Measurements from ENCODE around the gene PLA2G6. TPM values are rescaled to one million over a fixed set of nuclear protein-coding genes. Genes with fewer than 3 reads are reported as not detected.
"Not testable (repeated sequence)": the region's sequence is repeated elsewhere in the genome, so short reads cannot be mapped to it uniquely, and the experiment has no call there.

PLA2G6 gene
- total RNA-seq, 1 experiment from 2014 or later, result 36.0 TPM

GRCh38 chr22:38118182-38118581 is 63.4 kb downstream of the PLA2G6 start:
- ChIA-PET RAD21 (ENCODE audit: low non-redundant PET in 1 of 2, low total read pairs in 2 of 2, uncharacterized antibody in 2 of 2, unreplicated experiment in 2 of 2) (no interaction called here), POLR2A (interaction anchor here (1.4 kb wide), 1 partner anchor 84 kb away, joined by 3 read pairs; the partner anchor contains the start of gene MAFF), CTCF (no interaction called here)
- no peaks in the 10 kb centered on the region for H3K9me3 ChIP-seq (ENCODE audit: control insufficient read depth in 1 of 2, insufficient read depth in 1 of 2, low read depth in 1 of 2, low read length in 2 of 2)
- no peaks in the 10 kb centered on the region for H3K79me2 ChIP-seq (ENCODE audit: insufficient read depth, low read length)
- intact Hi-C loops (cut with micrococcal nuclease), result loop anchor here (10.0 kb wide), 1 partner anchor 107 kb away; no protein-coding TSS in a partner anchor
- H3K27ac ChIP-seq (ENCODE audit: low read depth, low read length), result no peak overlapping the region
- TF ChIP-seq REST (IDR thresholded peaks at IDR 0.05; ENCODE audit: low read depth), result no peak
- TF ChIP-seq CEBPB (IDR thresholded peaks at IDR 0.05; ENCODE audit: low read depth), result no peak
- no peak for TF ChIP-seq ZBTB33 (IDR thresholded peaks at IDR 0.05; ENCODE audit: extremely low read depth, insufficient replicate concordance, low read length)
- TF ChIP-seq FOSL1 (IDR thresholded peaks at IDR 0.05; ENCODE audit: low read depth), result no peak
- TF ChIP-seq ELF1 (IDR thresholded peaks at IDR 0.05; ENCODE audit: borderline replicate concordance, low read depth), result no peak
- no peak for TF ChIP-seq RAD21 (IDR thresholded peaks at IDR 0.05; ENCODE audit: low read depth)
- TF ChIP-seq SRF (IDR thresholded peaks at IDR 0.05; ENCODE audit: low read depth), result no peak
- no peak for TF ChIP-seq ATF3 (IDR thresholded peaks at IDR 0.05)
- TF ChIP-seq ZNF274 (IDR thresholded peaks at IDR 0.05; ENCODE audit: low read depth, low read length), result no peak
- no peak for TF ChIP-seq EZH2 (IDR thresholded peaks at IDR 0.05)
- no peak for TF ChIP-seq TCF7L2 (IDR thresholded peaks at IDR 0.05; ENCODE audit: borderline replicate concordance, extremely low read depth, insufficient read depth, insufficient read length)
- TF ChIP-seq, protein P1, sequence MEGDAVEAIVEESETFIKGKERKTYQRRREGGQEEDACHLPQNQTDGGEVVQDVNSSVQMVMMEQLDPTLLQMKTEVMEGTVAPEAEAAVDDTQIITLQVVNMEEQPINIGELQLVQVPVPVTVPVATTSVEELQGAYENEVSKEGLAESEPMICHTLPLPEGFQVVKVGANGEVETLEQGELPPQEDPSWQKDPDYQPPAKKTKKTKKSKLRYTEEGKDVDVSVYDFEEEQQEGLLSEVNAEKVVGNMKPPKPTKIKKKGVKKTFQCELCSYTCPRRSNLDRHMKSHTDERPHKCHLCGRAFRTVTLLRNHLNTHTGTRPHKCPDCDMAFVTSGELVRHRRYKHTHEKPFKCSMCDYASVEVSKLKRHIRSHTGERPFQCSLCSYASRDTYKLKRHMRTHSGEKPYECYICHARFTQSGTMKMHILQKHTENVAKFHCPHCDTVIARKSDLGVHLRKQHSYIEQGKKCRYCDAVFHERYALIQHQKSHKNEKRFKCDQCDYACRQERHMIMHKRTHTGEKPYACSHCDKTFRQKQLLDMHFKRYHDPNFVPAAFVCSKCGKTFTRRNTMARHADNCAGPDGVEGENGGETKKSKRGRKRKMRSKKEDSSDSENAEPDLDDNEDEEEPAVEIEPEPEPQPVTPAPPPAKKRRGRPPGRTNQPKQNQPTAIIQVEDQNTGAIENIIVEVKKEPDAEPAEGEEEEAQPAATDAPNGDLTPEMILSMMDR (IDR thresholded peaks at IDR 0.05 in 2 of 3, conservative IDR thresholded peaks at IDR 0.05 in 1 of 3; ENCODE audit: borderline replicate concordance in 1 of 3, insufficient read depth in 1 of 3, low read depth in 2 of 3, low read length in 2 of 3), result no peak
- no peaks in the 10 kb centered on the region for H4K20me1 ChIP-seq (ENCODE audit: insufficient read depth)
- H3K4me3 ChIP-seq (replicated peaks in 1 of 2; ENCODE audit: low read depth in 1 of 2, low read length in 2 of 2), result no peak overlapping the region
- H2AFZ ChIP-seq (ENCODE audit: low read depth, low read length, poor library complexity, severe bottlenecking), result no peak overlapping the region
- ATAC-seq (no peak), DNase-seq (ENCODE audit: low read depth, low spot score) (no peak)
- no peak overlapping the region for H3K9ac ChIP-seq (ENCODE audit: low read length)
- H3K36me3 ChIP-seq (ENCODE audit: control insufficient read depth in 1 of 2, insufficient read depth in 2 of 2, low read length in 2 of 2), result no peaks in the 10 kb centered on the region
- BruUV-seq (replicated peaks), result no TSS peak
- H3K27me3 ChIP-seq (ENCODE audit: insufficient read depth, low read length), result no peaks in the 10 kb centered on the region
- H3K4me1 ChIP-seq (ENCODE audit: control insufficient read depth in 1 of 2, insufficient read depth in 2 of 2, low read length in 2 of 2), result peaks cover 9 to 13% of the 10 kb centered on the region in 2 experiments; a peak in 3 of 4 replicates
- H3K9me2 ChIP-seq (ENCODE audit: insufficient read depth), result no peaks in the 10 kb centered on the region
- H3K4me2 ChIP-seq (ENCODE audit: low read length), result no peak overlapping the region

- H3K27me3 ChIP-seq (ENCODE audit: insufficient read depth, low read length); H3K27ac ChIP-seq (ENCODE audit: low read depth, low read length); H3K9me2 ChIP-seq (ENCODE audit: insufficient read depth); RAD21 ChIA-PET (ENCODE audit: low non-redundant PET in 1 of 2, low total read pairs in 2 of 2, uncharacterized antibody in 2 of 2, unreplicated experiment in 2 of 2); H3K79me2 ChIP-seq (ENCODE audit: insufficient read depth, low read length); H3K4me3 ChIP-seq (replicated peaks in 1 of 2; ENCODE audit: low read depth in 1 of 2, low read length in 2 of 2); H3K36me3 ChIP-seq (ENCODE audit: control insufficient read depth in 1 of 2, insufficient read depth in 2 of 2, low read length in 2 of 2); BruUV-seq (replicated peaks); H3K9me3 ChIP-seq (ENCODE audit: control insufficient read depth in 1 of 2, insufficient read depth in 1 of 2, low read depth in 1 of 2, low read length in 2 of 2); H4K20me1 ChIP-seq (ENCODE audit: insufficient read depth); H3K4me2 ChIP-seq (ENCODE audit: low read length); ATAC-seq; DNase-seq (ENCODE audit: low read depth, low spot score); H3K9ac ChIP-seq (ENCODE audit: low read length); CTCF ChIA-PET; H2AFZ ChIP-seq (ENCODE audit: low read depth, low read length, poor library complexity, severe bottlenecking): not testable (repeated sequence)
- POLR2A ChIA-PET, result interaction anchor here (1.4 kb wide), 1 partner anchor 84 kb away, joined by 3 read pairs; the partner anchor contains the start of gene MAFF
- peaks cover 9 to 10% of the 10 kb centered on the region in 2 experiments; a peak in 3 of 4 replicates for H3K4me1 ChIP-seq (ENCODE audit: control insufficient read depth in 1 of 2, insufficient read depth in 2 of 2, low read length in 2 of 2)
- intact Hi-C loops (cut with micrococcal nuclease), result loop anchor here (10.0 kb wide), 1 partner anchor 107 kb away; no protein-coding TSS in a partner anchor
Observed at GRCh38 chr22:38117556-38117955, 64.1 kb downstream of the PLA2G6 start.
